ENCODE data around the gene KITLG.

DNA sequence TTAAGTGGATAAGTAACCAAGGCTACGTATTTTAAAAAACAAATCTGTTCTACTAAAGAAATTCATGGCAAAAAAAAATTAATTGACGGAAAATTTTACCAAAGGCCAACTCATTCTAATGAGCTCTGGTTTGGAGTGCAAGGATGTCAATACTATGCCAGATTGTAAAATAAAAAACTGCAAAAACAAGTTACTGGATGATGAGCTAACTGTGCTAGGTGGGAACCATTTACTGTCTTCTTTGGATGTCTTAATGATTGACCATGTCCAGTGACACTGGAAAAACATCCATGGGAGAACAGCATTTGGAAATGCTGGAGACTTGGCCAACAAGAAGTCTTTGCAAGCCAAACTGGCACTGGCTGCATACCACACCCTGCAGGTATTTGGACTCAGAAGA, 41.6 kb downstream of the KITLG start:
- TF ChIP-seq, protein P1, sequence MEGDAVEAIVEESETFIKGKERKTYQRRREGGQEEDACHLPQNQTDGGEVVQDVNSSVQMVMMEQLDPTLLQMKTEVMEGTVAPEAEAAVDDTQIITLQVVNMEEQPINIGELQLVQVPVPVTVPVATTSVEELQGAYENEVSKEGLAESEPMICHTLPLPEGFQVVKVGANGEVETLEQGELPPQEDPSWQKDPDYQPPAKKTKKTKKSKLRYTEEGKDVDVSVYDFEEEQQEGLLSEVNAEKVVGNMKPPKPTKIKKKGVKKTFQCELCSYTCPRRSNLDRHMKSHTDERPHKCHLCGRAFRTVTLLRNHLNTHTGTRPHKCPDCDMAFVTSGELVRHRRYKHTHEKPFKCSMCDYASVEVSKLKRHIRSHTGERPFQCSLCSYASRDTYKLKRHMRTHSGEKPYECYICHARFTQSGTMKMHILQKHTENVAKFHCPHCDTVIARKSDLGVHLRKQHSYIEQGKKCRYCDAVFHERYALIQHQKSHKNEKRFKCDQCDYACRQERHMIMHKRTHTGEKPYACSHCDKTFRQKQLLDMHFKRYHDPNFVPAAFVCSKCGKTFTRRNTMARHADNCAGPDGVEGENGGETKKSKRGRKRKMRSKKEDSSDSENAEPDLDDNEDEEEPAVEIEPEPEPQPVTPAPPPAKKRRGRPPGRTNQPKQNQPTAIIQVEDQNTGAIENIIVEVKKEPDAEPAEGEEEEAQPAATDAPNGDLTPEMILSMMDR (IDR thresholded peaks at IDR 0.05), result no peak
- TF ChIP-seq POLR2A (IDR thresholded peaks at IDR 0.05), result no peak
